GM13977 (cell line): Measurements from ENCODE around the gene POU2F3.

Experiments used
- DNase-seq: peaks from one replicate; pipeline ENCODE4 v3.0.0; 2012; ENCODE audit warnings: low spot score
- in situ Hi-C: fragments of 300-500 bp; cut with MboI; formaldehyde crosslinking; loops from one replicate; pipeline ENCODE4 v1.12.0; 2022; ENCODE audit warnings: low sequenced_read_pairs, low pct_unique_long_range_greater_than_20kb, mixed read lengths, inconsistent platforms; ENCODE audit not compliant: unreplicated experiment
- TF ChIP-seq, protein P1 (sequence below): IDR thresholded peaks from 2 replicates; pipeline ENCODE4 v1.5.1; 2012; ENCODE audit warnings: mild to moderate bottlenecking, control low read depth; ENCODE audit not compliant: insufficient read depth; ENCODE audit errors: extremely low read depth, missing control alignments

Gene POU2F3

DNA sequence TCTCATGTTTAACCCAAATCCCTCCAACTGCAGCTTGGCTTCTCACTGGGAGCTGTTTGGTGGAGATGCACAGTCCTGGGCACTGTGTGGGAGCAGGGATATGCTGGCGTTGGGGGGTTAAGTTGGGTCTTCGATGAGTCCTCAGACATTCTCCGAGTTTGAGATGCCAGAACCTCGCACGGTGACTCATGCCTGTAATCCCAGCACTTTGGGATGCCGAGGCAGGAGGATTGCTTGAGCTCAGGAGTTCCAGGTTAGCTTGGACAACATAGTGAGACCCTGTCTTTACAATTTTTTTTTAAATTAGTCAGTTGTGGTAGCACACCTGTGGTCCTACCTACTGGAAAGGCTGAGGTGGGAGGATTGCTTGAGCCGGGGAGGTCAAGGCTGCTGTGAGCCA lies 20.7 kb downstream of the POU2F3 start:
- TF ChIP-seq, protein P1, sequence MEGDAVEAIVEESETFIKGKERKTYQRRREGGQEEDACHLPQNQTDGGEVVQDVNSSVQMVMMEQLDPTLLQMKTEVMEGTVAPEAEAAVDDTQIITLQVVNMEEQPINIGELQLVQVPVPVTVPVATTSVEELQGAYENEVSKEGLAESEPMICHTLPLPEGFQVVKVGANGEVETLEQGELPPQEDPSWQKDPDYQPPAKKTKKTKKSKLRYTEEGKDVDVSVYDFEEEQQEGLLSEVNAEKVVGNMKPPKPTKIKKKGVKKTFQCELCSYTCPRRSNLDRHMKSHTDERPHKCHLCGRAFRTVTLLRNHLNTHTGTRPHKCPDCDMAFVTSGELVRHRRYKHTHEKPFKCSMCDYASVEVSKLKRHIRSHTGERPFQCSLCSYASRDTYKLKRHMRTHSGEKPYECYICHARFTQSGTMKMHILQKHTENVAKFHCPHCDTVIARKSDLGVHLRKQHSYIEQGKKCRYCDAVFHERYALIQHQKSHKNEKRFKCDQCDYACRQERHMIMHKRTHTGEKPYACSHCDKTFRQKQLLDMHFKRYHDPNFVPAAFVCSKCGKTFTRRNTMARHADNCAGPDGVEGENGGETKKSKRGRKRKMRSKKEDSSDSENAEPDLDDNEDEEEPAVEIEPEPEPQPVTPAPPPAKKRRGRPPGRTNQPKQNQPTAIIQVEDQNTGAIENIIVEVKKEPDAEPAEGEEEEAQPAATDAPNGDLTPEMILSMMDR: no peak
- in situ Hi-C loops: no loop called here
- no peak for DNase-seq

DNA sequence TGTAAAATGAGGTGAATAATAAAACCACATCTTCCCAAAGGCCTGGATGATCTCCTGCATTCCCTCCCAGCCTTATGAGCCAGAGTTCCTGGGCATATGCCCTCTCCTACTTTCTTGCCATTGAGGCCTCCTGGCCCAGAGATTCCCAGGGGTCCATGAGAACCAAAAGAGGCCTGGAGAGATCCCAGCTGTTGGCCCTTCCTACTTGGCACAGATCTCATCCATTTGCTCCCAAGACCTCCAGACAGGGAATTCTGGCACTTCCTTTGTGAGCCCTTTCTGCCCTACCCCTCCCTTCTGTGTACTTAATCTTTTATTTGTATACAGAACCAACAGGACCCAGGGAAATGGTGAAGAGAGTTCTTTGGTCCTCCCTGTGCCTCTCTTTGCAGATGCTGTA lies 21.4 kb downstream of the POU2F3 start:
- TF ChIP-seq, protein P1: no peak
- DNase-seq: no peak
- in situ Hi-C loops: no loop called here

DNA sequence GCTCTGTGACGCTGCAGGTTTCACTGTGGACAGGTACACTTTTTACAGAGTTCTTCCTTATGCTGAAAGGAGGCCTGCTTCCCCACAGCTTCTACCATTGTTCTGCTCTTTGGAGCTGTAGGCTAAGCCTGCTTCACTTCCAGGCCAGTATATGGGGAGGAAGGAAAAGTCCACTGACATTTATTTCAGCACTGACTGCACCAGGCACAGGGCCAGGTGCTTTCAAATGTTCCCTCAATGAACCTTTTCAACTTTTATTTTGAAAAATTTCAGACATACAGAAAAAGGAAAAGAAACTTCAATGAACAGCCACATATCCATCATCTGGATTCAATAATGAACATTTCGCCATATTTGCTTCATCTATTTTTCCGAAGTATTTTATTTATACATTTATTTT lies 22.0 kb downstream of the POU2F3 start:
- DNase-seq: no peak
- TF ChIP-seq, protein P1: no peak
- in situ Hi-C loops: no loop called here

DNA sequence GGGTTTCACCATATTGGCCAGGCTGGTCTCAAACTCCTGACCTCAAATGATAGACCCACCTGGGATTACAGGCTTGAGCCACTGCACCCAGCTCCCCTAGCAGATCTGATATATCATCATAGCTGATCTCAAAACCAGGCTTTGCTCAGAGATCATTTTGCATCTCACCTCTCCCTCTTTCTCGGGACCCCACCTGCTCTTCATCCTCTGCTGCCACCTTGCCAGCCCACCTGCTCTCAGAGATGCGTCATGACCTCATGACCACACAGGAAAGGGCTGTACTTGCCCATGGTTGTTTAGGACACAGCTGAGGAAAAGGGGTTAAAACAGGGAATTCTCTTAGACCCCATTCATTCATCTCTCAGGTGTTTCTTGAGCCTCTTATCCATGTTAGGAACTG lies 27.4 kb downstream of the POU2F3 start:
- DNase-seq: no peak
- TF ChIP-seq, protein P1: no peak
- in situ Hi-C loops: no loop called here

DNA sequence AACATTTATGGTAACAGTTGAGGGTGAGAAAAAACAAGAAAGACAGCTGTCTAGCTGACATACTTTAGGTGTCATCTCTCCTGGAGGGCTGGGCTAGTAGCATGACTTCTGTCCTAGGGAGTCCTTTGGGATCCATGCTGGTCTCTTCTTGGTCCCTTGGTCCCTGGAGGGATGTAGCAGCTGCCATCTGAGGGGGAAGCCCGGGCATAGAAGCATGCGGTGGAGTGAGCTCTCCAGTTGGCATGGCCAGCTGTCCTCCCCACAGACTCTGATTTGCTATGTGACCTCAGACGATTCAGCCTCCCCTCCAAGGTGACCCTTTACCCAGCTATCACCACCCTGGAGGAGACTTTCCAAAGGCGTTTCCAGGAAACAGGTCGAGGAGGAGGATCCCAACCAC lies 28.7 kb downstream of the POU2F3 start:
- in situ Hi-C loops: no loop called here
- TF ChIP-seq, protein P1: no peak
- DNase-seq: no peak

DNA sequence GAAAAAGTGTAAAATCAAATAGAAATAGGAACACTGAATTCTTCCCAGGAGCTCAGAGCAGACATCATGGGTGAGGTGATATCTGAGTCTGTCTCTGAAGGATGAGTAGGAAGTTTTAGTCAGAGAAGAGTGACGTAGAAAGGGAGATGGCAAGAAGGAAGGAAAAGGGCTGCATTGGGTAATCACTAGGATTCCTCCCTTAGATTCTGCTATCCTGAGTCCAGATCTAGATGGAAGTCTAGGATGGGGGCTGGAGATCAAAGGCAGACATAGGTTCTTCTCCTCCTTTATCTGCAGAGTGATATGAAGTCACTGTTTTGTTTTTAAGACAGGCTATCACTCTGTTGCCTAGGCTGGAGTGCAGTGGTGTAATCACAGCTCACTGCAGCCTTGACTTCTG lies 30.4 kb downstream of the POU2F3 start:
- in situ Hi-C loops: no loop called here
- TF ChIP-seq, protein P1: no peak
- DNase-seq: no peak

DNA sequence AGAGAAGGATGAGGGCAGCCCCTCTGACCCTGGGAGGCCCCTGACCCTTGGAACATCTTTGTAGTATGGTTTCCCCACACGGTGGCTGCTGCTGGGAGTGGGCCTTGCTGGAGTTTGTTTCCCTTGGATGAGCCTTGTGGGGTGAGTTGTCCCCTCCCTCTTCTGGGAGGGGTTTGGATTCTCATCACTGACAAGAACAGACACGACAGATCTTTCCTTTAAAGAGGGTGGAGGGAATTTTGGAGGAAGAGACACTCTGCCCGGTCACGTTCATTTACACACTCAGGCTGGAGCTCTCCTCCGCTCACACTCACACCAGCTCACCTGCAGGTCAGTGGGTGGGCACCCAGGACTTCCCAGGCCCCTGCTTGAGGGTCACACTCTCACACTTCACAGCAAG lies 31.7 kb downstream of the POU2F3 start:
- no peak for DNase-seq
- TF ChIP-seq, protein P1: no peak
- in situ Hi-C loops: no loop called here
